Measurements from ENCODE around the gene ENOX1. TPM values are rescaled to one million over a fixed set of nuclear protein-coding genes. Genes with fewer than 3 reads are reported as not detected.

Gene ENOX1
- polyA plus RNA-seq, 1 donor (not counting 4 experiments of a cell fraction or from before 2014, with no cell fraction given) = 1.1 TPM

- no peaks in the 10 kb centered on the region for H3K9me3 ChIP-seq (ENCODE audit: control insufficient read depth, low read depth, low read length)
- FAIRE-seq (no peak), DNase-seq (ENCODE audit: low read depth, low spot score) (no peak)
- H3K27ac ChIP-seq (ENCODE audit: control insufficient read depth, insufficient read depth, low read length) = no peak overlapping the region
- no peaks in the 10 kb centered on the region for H3K27me3 ChIP-seq (ENCODE audit: control insufficient read depth, extremely low read depth, insufficient read depth, low read length)
- H3K9me1 ChIP-seq (ENCODE audit: control insufficient read depth, extremely low read depth, insufficient read depth, low read length) = no peaks in the 10 kb centered on the region
- H3K79me2 ChIP-seq (ENCODE audit: control insufficient read depth, insufficient read depth, low read length) = no peaks in the 10 kb centered on the region
- no peak overlapping the region for H3K9ac ChIP-seq (ENCODE audit: control insufficient read depth, extremely low read depth, insufficient read depth, low read length)
- no peak overlapping the region for H3K4me3 ChIP-seq (ENCODE audit: control insufficient read depth in 2 of 3, extremely low read depth in 1 of 3, insufficient read depth in 2 of 3, low read depth in 1 of 3, low read length in 3 of 3)
- no peak overlapping the region for H3K4me2 ChIP-seq (ENCODE audit: control insufficient read depth, extremely low read depth, insufficient read depth, low read depth, low read length)
- H3K36me3 ChIP-seq (ENCODE audit: control insufficient read depth in 2 of 2, extremely low read depth in 1 of 2, insufficient read depth in 2 of 2, low read length in 2 of 2) = no peaks in the 10 kb centered on the region
- H4K20me1 ChIP-seq (ENCODE audit: control insufficient read depth, extremely low read depth, insufficient read depth, low read length) = no peaks in the 10 kb centered on the region
- H3K4me1 ChIP-seq (ENCODE audit: control insufficient read depth, extremely low read depth, insufficient read depth, low read length) = peaks cover 18% of the 10 kb centered on the region
- TF ChIP-seq CTCF (optimal IDR thresholded peaks at IDR 0.05 in 1 of 3, IDR thresholded peaks at IDR 0.05 in 1 of 3, conservative IDR thresholded peaks at IDR 0.05 in 1 of 3; ENCODE audit: extremely low read depth in 1 of 3, insufficient read depth in 2 of 3, low read length in 3 of 3) (no peak), EZH2 (IDR thresholded peaks at IDR 0.05; ENCODE audit: low read length) (no peak)
- dilution Hi-C loops (cut with MboI; ENCODE audit: extremely low pct_ligation_motif_present, low sequenced_read_pairs) = no loop called here
- no peak overlapping the region for H2AFZ ChIP-seq (ENCODE audit: control insufficient read depth, low read length)
Observed at GRCh38 chr13:43301346-43301969, 485.3 kb downstream of the ENOX1 start.

GRCh38 chr13:43300865-43301264 lies 485.9 kb downstream of the ENOX1 start:
- Histone ChIP-seq H3K79me2 (ENCODE audit: control insufficient read depth, insufficient read depth, low read length) (no peaks in the 10 kb centered on the region), H3K9me3 (ENCODE audit: control insufficient read depth, low read depth, low read length) (no peaks in the 10 kb centered on the region), H3K9ac (ENCODE audit: control insufficient read depth, extremely low read depth, insufficient read depth, low read length) (no peak overlapping the region), H3K27ac (ENCODE audit: control insufficient read depth, insufficient read depth, low read length) (no peak overlapping the region), H3K4me2 (ENCODE audit: control insufficient read depth, extremely low read depth, insufficient read depth, low read depth, low read length) (no peak overlapping the region), H2AFZ (ENCODE audit: control insufficient read depth, low read length) (no peak overlapping the region), H3K27me3 (ENCODE audit: control insufficient read depth, extremely low read depth, insufficient read depth, low read length) (no peaks in the 10 kb centered on the region), H4K20me1 (ENCODE audit: control insufficient read depth, extremely low read depth, insufficient read depth, low read length) (no peaks in the 10 kb centered on the region), H3K4me1 (ENCODE audit: control insufficient read depth, extremely low read depth, insufficient read depth, low read length) (peaks cover 18% of the 10 kb centered on the region), H3K4me3 (ENCODE audit: control insufficient read depth in 2 of 3, extremely low read depth in 1 of 3, insufficient read depth in 2 of 3, low read depth in 1 of 3, low read length in 3 of 3) (no peak overlapping the region), H3K9me1 (ENCODE audit: control insufficient read depth, extremely low read depth, insufficient read depth, low read length) (no peaks in the 10 kb centered on the region), H3K36me3 (ENCODE audit: control insufficient read depth in 2 of 2, extremely low read depth in 1 of 2, insufficient read depth in 2 of 2, low read length in 2 of 2) (no peaks in the 10 kb centered on the region)
- dilution Hi-C loops (cut with MboI; ENCODE audit: extremely low pct_ligation_motif_present, low sequenced_read_pairs) = no loop called here
- DNase-seq (ENCODE audit: low read depth, low spot score) (no peak), FAIRE-seq (no peak)
- TF ChIP-seq EZH2 (IDR thresholded peaks at IDR 0.05; ENCODE audit: low read length) = no peak
- no peak for TF ChIP-seq CTCF (optimal IDR thresholded peaks at IDR 0.05 in 1 of 3, IDR thresholded peaks at IDR 0.05 in 1 of 3, conservative IDR thresholded peaks at IDR 0.05 in 1 of 3; ENCODE audit: extremely low read depth in 1 of 3, insufficient read depth in 2 of 3, low read length in 3 of 3)

Data from keratinocyte (primary cell).